Activated T-helper 1 cell treated with anti-CD3 and anti-CD28 coated beads, Interleukin-12 subunit alpha, Interleukin-12 subunit beta, Interleukin-2, Interleukin-4 antibody, amounts not matched to agents 30 ng/mL and 10 ng/mL and 1 ng/mL, durations not matched to agents 14 hours and 24 hours and 36 hours (primary cell): ENCODE data around the gene PDCD2L. TPM values are rescaled to one million over a fixed set of nuclear protein-coding genes. Genes with fewer than 3 reads are reported as not detected.

ENCODE experiments used
- DNase-seq: peaks from one replicate; pipeline ENCODE4 v3.0.0; 2021; ENCODE audit warnings: low spot score
- H3K27ac Mint-ChIP-seq: one replicate; pipeline ENCODE4 v1.8.0; 2021; ENCODE audit warnings: mild to moderate bottlenecking, mixed read lengths
- H3K27me3 Mint-ChIP-seq: one replicate; pipeline ENCODE4 v1.8.0; 2022; ENCODE audit warnings: mild to moderate bottlenecking, moderate library complexity, mixed read lengths; ENCODE audit not compliant: insufficient read depth
- H3K36me3 Mint-ChIP-seq: one replicate; pipeline ENCODE4 v1.8.0; 2021; ENCODE audit warnings: low read depth, mixed read lengths
- H3K4me1 Mint-ChIP-seq: one replicate; pipeline ENCODE4 v1.8.0; 2021; ENCODE audit warnings: low read depth, mixed read lengths
- H3K4me3 Mint-ChIP-seq: one replicate; pipeline ENCODE4 v1.8.0; 2021; ENCODE audit warnings: mild to moderate bottlenecking, moderate library complexity, mixed read lengths
- H3K9me3 Mint-ChIP-seq: one replicate; pipeline ENCODE4 v1.8.0; 2021; ENCODE audit warnings: mixed read lengths
- intact Hi-C: fragments of 100-400 bp; cut with micrococcal nuclease; formaldehyde crosslinking; loops from one replicate; pipeline ENCODE4 v1.15.1; 2024
- total RNA-seq: library from RNA; stranded (reverse); gene quantifications from 2 replicates; pipeline ENCODE4 v1.2.3, GENCODE V29; 2022

PDCD2L gene
- total RNA-seq: 51.3 and 52.3 TPM in 2 replicates

DNA sequence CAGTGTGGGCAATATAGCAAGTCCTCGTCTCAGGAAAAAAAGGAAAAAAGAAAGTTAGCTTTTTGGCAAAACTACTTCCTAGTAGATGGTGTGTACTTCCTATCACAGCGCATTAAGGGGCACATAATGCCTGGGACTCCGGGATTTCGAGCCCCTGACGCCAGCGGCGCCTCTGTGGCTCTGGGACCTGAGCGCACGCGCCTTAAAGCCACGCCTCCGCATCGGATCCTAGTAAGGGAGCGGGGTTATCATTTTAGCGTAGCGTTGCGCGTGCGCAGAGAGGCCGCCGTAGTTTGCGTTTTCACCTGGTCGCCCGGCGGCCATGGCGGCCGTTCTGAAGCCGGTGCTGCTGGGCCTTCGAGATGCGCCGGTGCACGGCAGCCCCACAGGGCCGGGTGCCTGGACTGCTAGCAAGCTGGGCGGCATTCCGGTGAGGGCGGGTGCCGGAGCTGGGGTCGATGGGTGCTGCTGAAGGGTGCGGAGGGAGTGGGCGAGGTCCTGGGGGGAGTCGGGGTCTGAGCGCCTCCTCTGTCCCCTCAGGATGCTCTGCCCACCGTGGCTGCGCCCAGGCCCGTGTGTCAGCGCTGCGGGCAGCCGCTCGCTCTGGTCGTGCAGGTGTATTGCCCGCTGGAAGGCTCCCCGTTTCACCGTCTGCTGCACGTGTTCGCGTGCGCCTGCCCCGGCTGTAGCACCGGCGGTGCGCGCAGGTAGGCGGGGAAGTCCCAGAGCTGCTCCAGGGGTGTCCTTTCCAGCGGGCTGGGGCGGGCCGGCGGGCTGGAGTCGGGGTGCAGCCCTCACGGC, at the start of gene PDCD2L:
PDCD2L (plus strand) TSS at position 291 of the 801 bp plus-strand sequence; CDS start at position 323, 32 bp downstream.
- Mint-ChIP-seq H3K27ac (peak within 1 kb of the TSS; percentile 86), H3K36me3 (peaks cover 19% of the 10 kb centered on the region), H3K4me1 (peaks cover 13% of the 10 kb centered on the region), H3K27me3 (no peaks in the 10 kb centered on the region), H3K4me3 (peak within 1 kb of the TSS; percentile 94), H3K9me3 (no peaks in the 10 kb centered on the region)
- peak; percentile 89 for DNase-seq
- intact Hi-C loops: loop anchor here (1.0 to 5.0 kb wide), 3 partner anchors 26 to 98 kb away; partner anchors contain the start of gene GPI

DNA sequence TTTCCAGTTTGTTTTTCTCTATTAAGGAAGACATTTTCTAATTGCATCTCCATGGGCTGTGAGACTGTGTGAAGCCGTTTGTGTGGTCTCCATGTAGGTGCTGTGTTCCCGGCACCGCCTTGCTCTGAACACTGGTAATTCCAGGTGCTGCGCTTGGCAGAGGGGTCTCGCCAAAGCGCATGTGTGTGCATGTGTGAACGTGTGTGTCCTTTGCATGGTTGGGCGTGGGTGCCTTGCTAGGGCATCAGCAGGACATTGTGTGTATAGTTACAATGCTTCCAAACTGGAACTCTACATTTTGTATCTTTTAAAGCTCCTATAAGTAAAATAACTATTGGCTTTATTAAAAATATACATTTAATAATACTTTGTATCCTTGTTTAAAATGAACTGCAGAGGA, 49.0 kb upstream of the PDCD2L start:
- Mint-ChIP-seq H3K4me3 (no peak overlapping the region), H3K36me3 (peaks cover 15% of the 10 kb centered on the region), H3K27ac (no peak overlapping the region), H3K4me1 (peaks cover 40% of the 10 kb centered on the region), H3K27me3 (no peaks in the 10 kb centered on the region), H3K9me3 (no peaks in the 10 kb centered on the region)
- no peak for DNase-seq
- intact Hi-C loops: no loop called here

- Mint-ChIP-seq H3K4me1 (peaks cover 33% of the 10 kb centered on the region), H3K9me3 (no peaks in the 10 kb centered on the region), H3K4me3 (no peak overlapping the region), H3K27me3 (no peaks in the 10 kb centered on the region), H3K36me3 (peaks cover 13% of the 10 kb centered on the region), H3K27ac (no peak overlapping the region)
- DNase-seq: no peak
- intact Hi-C loops: no loop called here
Measured at GRCh38 chr19:34356875-34357274, 47.3 kb upstream of the PDCD2L start.

DNA sequence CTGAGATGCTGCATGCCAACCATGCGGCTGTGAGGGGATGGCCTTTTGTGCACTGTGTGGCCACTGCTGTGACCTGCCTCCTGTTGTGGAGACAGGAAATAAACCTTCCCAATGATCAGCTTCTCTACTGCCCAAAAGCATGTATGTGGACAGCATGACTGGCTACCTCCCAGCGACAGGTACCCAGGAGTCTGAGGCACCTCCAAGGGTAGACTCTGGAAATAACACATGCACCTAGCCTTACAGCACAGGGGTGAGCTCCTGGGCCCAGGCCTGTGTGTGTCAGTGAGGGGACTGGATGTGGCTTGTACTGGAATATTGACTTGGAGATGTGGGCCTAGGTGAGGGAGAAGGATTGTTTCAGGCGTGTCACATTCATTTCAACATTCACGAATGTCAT, 46.8 kb upstream of the PDCD2L start:
- H3K4me1 Mint-ChIP-seq: peaks cover 35% of the 10 kb centered on the region
- H3K4me3 Mint-ChIP-seq: peak overlapping the region; percentile 56
- no peaks in the 10 kb centered on the region for H3K9me3 Mint-ChIP-seq
- H3K27me3 Mint-ChIP-seq: no peaks in the 10 kb centered on the region
- peak overlapping the region; percentile 72 for H3K27ac Mint-ChIP-seq
- intact Hi-C loops: no loop called here
- DNase-seq: no peak
- H3K36me3 Mint-ChIP-seq: peaks cover 13% of the 10 kb centered on the region

- Mint-ChIP-seq H3K27ac (peak overlapping the region; percentile 97), H3K9me3 (no peaks in the 10 kb centered on the region), H3K4me1 (peaks cover 45% of the 10 kb centered on the region), H3K36me3 (peaks cover 13% of the 10 kb centered on the region), H3K27me3 (no peaks in the 10 kb centered on the region), H3K4me3 (peak overlapping the region; percentile 84)
- DNase-seq: peak; percentile 96
- intact Hi-C loops: loop anchor here (1.0 to 2.0 kb wide), 4 partner anchors 9 to 187 kb away; partner anchors contain the start of genes GARRE1 and LSM14A
Measured at GRCh38 chr19:34359140-34359953, 44.9 kb upstream of the PDCD2L start.

- H3K27ac Mint-ChIP-seq: peak overlapping the region; percentile 97
- no peaks in the 10 kb centered on the region for H3K9me3 Mint-ChIP-seq
- peaks cover 50% of the 10 kb centered on the region for H3K4me1 Mint-ChIP-seq
- intact Hi-C loops: loop anchor here (1.0 to 2.0 kb wide), 4 partner anchors 10 to 187 kb away; partner anchors contain the start of genes GARRE1 and LSM14A
- peaks cover 13% of the 10 kb centered on the region for H3K36me3 Mint-ChIP-seq
- H3K27me3 Mint-ChIP-seq: no peaks in the 10 kb centered on the region
- no peak for DNase-seq
- peak overlapping the region; percentile 84 for H3K4me3 Mint-ChIP-seq
Measured at GRCh38 chr19:34359954-34360315, 44.3 kb upstream of the PDCD2L start.

- intact Hi-C loops: no loop called here
- DNase-seq: no peak
- Mint-ChIP-seq H3K9me3 (no peaks in the 10 kb centered on the region), H3K36me3 (peaks cover 10% of the 10 kb centered on the region), H3K27ac (peak overlapping the region; percentile 97), H3K4me3 (peak overlapping the region; percentile 84), H3K4me1 (peaks cover 50% of the 10 kb centered on the region), H3K27me3 (no peaks in the 10 kb centered on the region)
Measured at GRCh38 chr19:34360354-34360909, 43.8 kb upstream of the PDCD2L start.

- H3K9me3 Mint-ChIP-seq: no peaks in the 10 kb centered on the region
- H3K36me3 Mint-ChIP-seq: peaks cover 29% of the 10 kb centered on the region
- no peaks in the 10 kb centered on the region for H3K27me3 Mint-ChIP-seq
- intact Hi-C loops: no loop called here
- peaks cover 65% of the 10 kb centered on the region for H3K4me1 Mint-ChIP-seq
- H3K27ac Mint-ChIP-seq: no peak overlapping the region
- DNase-seq: no peak
- H3K4me3 Mint-ChIP-seq: peak overlapping the region; percentile 72
Measured at GRCh38 chr19:34362679-34363069, 41.5 kb upstream of the PDCD2L start.

GRCh38 chr19:34363094-34363493, 41.1 kb upstream of the PDCD2L start:
- Mint-ChIP-seq H3K4me3 (peak overlapping the region; percentile 72), H3K36me3 (peaks cover 34% of the 10 kb centered on the region), H3K27me3 (no peaks in the 10 kb centered on the region), H3K4me1 (peaks cover 65% of the 10 kb centered on the region), H3K9me3 (no peaks in the 10 kb centered on the region), H3K27ac (no peak overlapping the region)
- intact Hi-C loops: no loop called here
- no peak for DNase-seq

DNA sequence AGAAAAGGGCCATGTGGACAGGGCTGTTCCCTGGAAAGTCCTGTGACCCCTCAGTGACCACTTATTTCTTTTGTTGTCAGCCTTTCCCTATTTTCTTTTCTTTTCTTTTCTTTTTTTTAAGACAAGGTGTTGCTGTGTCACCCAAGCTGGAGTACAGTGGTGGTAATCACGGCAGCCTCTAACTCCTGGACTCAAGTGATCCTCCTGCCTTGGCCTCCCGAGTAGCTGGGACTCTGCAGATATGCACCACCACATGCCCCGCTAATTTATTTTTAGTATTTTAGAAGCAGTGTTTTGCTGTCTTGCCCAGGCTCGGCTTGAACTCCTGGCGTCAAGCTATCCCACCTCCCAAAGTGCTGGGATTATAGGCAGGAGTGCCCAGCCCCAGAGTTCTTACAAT, 40.3 kb upstream of the PDCD2L start:
- Mint-ChIP-seq H3K4me1 (peaks cover 61% of the 10 kb centered on the region), H3K27ac (peak overlapping the region; percentile 92), H3K36me3 (peaks cover 37% of the 10 kb centered on the region), H3K9me3 (no peaks in the 10 kb centered on the region), H3K27me3 (no peaks in the 10 kb centered on the region), H3K4me3 (peak overlapping the region; percentile 100)
- no peak for DNase-seq
- intact Hi-C loops: loop anchor here (2.0 kb wide), 2 partner anchors 13 to 65 kb away; partner anchors contain the start of gene UBA2

- peak overlapping the region; percentile 92 for H3K27ac Mint-ChIP-seq
- H3K4me3 Mint-ChIP-seq: peak overlapping the region; percentile 100
- no peaks in the 10 kb centered on the region for H3K9me3 Mint-ChIP-seq
- H3K27me3 Mint-ChIP-seq: no peaks in the 10 kb centered on the region
- DNase-seq: no peak
- peaks cover 38% of the 10 kb centered on the region for H3K36me3 Mint-ChIP-seq
- intact Hi-C loops: loop anchor here (2.0 kb wide), 2 partner anchors 14 to 64 kb away; partner anchors contain the start of gene UBA2
- H3K4me1 Mint-ChIP-seq: peaks cover 56% of the 10 kb centered on the region
Measured at GRCh38 chr19:34364462-34364829, 39.8 kb upstream of the PDCD2L start.

- peak; percentile 55 for DNase-seq
- peak within 1 kb of the TSS; percentile 95 for H3K27ac Mint-ChIP-seq
- no peaks in the 10 kb centered on the region for H3K27me3 Mint-ChIP-seq
- H3K36me3 Mint-ChIP-seq: peaks cover 42% of the 10 kb centered on the region
- H3K9me3 Mint-ChIP-seq: no peaks in the 10 kb centered on the region
- H3K4me1 Mint-ChIP-seq: peaks cover 51% of the 10 kb centered on the region
- peak within 1 kb of the TSS; percentile 100 for H3K4me3 Mint-ChIP-seq
- intact Hi-C loops: loop anchor here (1.0 to 2.0 kb wide), 3 partner anchors 14 to 64 kb away; partner anchors contain the start of genes PDCD2L and UBA2
Measured at GRCh38 chr19:34364830-34365462, 39.3 kb upstream of the PDCD2L start, which contains the start of gene GPI. TSS of gene GPI (plus strand) at chr19:34365196. CDS start at chr19:34365267, 71 bp downstream.
